Epithelial cell of prostate (primary cell): ENCODE data around the gene TTC39A.
"Not testable (repeated sequence)": the region's sequence is repeated elsewhere in the genome, so short reads cannot be mapped to it uniquely, and the experiment has no call there.

Source experiments
- DNase-seq: peaks from one replicate; pipeline ENCODE4 v3.0.0-alpha.2; 2011; ENCODE audit warnings: low read depth, low spot score
- H3K27ac ChIP-seq: fragments of 450-650 bp; 2 replicates; pipeline ENCODE4 v1.5.1; 2017; ENCODE audit warnings: mild to moderate bottlenecking

The TTC39A gene

GRCh38 chr1:51281807-51282206, 48.6 kb downstream of the TTC39A start:
- H3K27ac ChIP-seq = no peak overlapping the region
- no peak for DNase-seq

GRCh38 chr1:51280321-51280978, 49.9 kb downstream of the TTC39A start:
- no peak overlapping the region for H3K27ac ChIP-seq
- DNase-seq = no peak

GRCh38 chr1:51276286-51276685, 54.1 kb downstream of the TTC39A start:
- DNase-seq = no peak
- H3K27ac ChIP-seq = no peak overlapping the region

GRCh38 chr1:51274676-51275075, 55.7 kb downstream of the TTC39A start:
- no peak for DNase-seq
- H3K27ac ChIP-seq = no peak overlapping the region

GRCh38 chr1:51272916-51273315, 57.4 kb downstream of the TTC39A start:
- no peak overlapping the region for H3K27ac ChIP-seq
- DNase-seq = no peak

GRCh38 chr1:51270751-51271150, 59.6 kb downstream of the TTC39A start:
- no peak overlapping the region for H3K27ac ChIP-seq
- no peak for DNase-seq

GRCh38 chr1:51268634-51269033, 61.7 kb downstream of the TTC39A start:
- no peak for DNase-seq
- peak overlapping the region; percentile 82 for H3K27ac ChIP-seq

GRCh38 chr1:51266791-51267190, 63.6 kb downstream of the TTC39A start:
- no peak for DNase-seq
- H3K27ac ChIP-seq = peak overlapping the region; percentile 82

GRCh38 chr1:51266181-51266580, 64.2 kb downstream of the TTC39A start:
- no peak for DNase-seq
- no peak overlapping the region for H3K27ac ChIP-seq

- H3K27ac ChIP-seq = no peak overlapping the region
- no peak for DNase-seq
Measured at GRCh38 chr1:51265618-51266017, 64.7 kb downstream of the TTC39A start.

GRCh38 chr1:51264451-51264850, 65.9 kb downstream of the TTC39A start:
- peak overlapping the region; percentile 32 for H3K27ac ChIP-seq
- no peak for DNase-seq

GRCh38 chr1:51263147-51263877, 67.0 kb downstream of the TTC39A start:
- H3K27ac ChIP-seq = no peak overlapping the region
- no peak for DNase-seq

GRCh38 chr1:51255331-51255730, 75.0 kb downstream of the TTC39A start:
- no peak overlapping the region for H3K27ac ChIP-seq
- DNase-seq = no peak

- H3K27ac ChIP-seq = no peak overlapping the region
- no peak for DNase-seq
Measured at GRCh38 chr1:51253691-51254090, 76.7 kb downstream of the TTC39A start.

GRCh38 chr1:51252366-51252765, 78.0 kb downstream of the TTC39A start:
- no peak overlapping the region for H3K27ac ChIP-seq
- no peak for DNase-seq

- DNase-seq, H3K27ac ChIP-seq: not testable (repeated sequence)
Measured at GRCh38 chr1:51251165-51251564, 79.2 kb downstream of the TTC39A start.

- H3K27ac ChIP-seq, DNase-seq: not testable (repeated sequence)
Measured at GRCh38 chr1:51250729-51251128, 79.6 kb downstream of the TTC39A start.

- DNase-seq = no peak
- H3K27ac ChIP-seq = no peak overlapping the region
Measured at GRCh38 chr1:51249445-51249844, 80.9 kb downstream of the TTC39A start.

GRCh38 chr1:51247499-51247898, 82.9 kb downstream of the TTC39A start:
- no peak overlapping the region for H3K27ac ChIP-seq
- no peak for DNase-seq

GRCh38 chr1:51247022-51247421, 83.3 kb downstream of the TTC39A start:
- H3K27ac ChIP-seq = no peak overlapping the region
- no peak for DNase-seq

GRCh38 chr1:51242546-51242945, 87.8 kb downstream of the TTC39A start:
- no peak for DNase-seq
- no peak overlapping the region for H3K27ac ChIP-seq

- no peak overlapping the region for H3K27ac ChIP-seq
- DNase-seq = no peak
Measured at GRCh38 chr1:51241119-51241518, 89.2 kb downstream of the TTC39A start.
